Calu3 (cell line): Measurements from ENCODE around the gene FHIT. TPM values are rescaled to one million over a fixed set of nuclear protein-coding genes. Genes with fewer than 3 reads are reported as not detected.

ENCODE experiments used
- BruUV-seq: library from RNA; stranded (reverse); fragments of 400-500 nt; replicated peaks from 2 replicates; lab custom pipeline; 2021; lab: Mats Ljungman, UMichigan
- CTCF ChIA-PET: fragments of 300-600 bp; sonication (Branson Sonifier 250); formaldehyde crosslinking; loops from one replicate; lab custom pipeline; 2022; ENCODE audit warnings: antibody characterized with exemption; lab: Charles Lee
- DNase-seq: peaks from one replicate; pipeline ENCODE4 v3.0.0; 2022
- H3K27ac Mint-ChIP-seq: one replicate; pipeline ENCODE4 v1.8.0; 2022; ENCODE audit warnings: mixed read lengths; ENCODE audit not compliant: unreplicated experiment
- H3K27me3 Mint-ChIP-seq: one replicate; pipeline ENCODE4 v1.8.0; 2022; ENCODE audit warnings: mixed read lengths; ENCODE audit not compliant: unreplicated experiment
- H3K36me3 Mint-ChIP-seq: one replicate; pipeline ENCODE4 v1.8.0; 2022; ENCODE audit warnings: mild to moderate bottlenecking, moderate library complexity, mixed read lengths; ENCODE audit not compliant: insufficient read depth, unreplicated experiment
- H3K4me1 Mint-ChIP-seq: one replicate; pipeline ENCODE4 v1.8.0; 2022; ENCODE audit warnings: mild to moderate bottlenecking, low read depth, mixed read lengths; ENCODE audit not compliant: unreplicated experiment
- H3K4me3 Mint-ChIP-seq: one replicate; pipeline ENCODE4 v1.8.0; 2022; ENCODE audit warnings: mild to moderate bottlenecking, low read depth, moderate library complexity, mixed read lengths; ENCODE audit not compliant: unreplicated experiment
- H3K9me3 Mint-ChIP-seq: one replicate; pipeline ENCODE4 v1.8.0; 2022; ENCODE audit warnings: low read depth, mixed read lengths; ENCODE audit not compliant: unreplicated experiment
- CTCF ChIP-seq: fragments of 200-600 bp; IDR thresholded peaks from one replicate; pipeline ENCODE4 v1.8.0; 2022; ENCODE audit warnings: antibody characterized with exemption; ENCODE audit not compliant: unreplicated experiment
- intact Hi-C: fragments of 100-400 bp; cut with micrococcal nuclease; formaldehyde crosslinking; loops from one replicate; pipeline ENCODE4 v1.10.0; 2022; ENCODE audit not compliant: unreplicated experiment
- total RNA-seq: library from RNA; stranded (reverse); gene quantifications from 2 replicates; pipeline ENCODE4 v1.2.3, GENCODE V29; 2022

The FHIT gene
- total RNA-seq, 1 experiment from 2014 or later, result 6.2 TPM

- H3K4me3 Mint-ChIP-seq, result no peak overlapping the region
- no peak for TF ChIP-seq CTCF
- no peaks in the 10 kb centered on the region for H3K36me3 Mint-ChIP-seq
- H3K9me3 Mint-ChIP-seq, result peaks cover 24% of the 10 kb centered on the region
- CTCF ChIA-PET, result no interaction called here
- no peak overlapping the region for H3K27ac Mint-ChIP-seq
- DNase-seq, result no peak
- no peaks in the 10 kb centered on the region for H3K4me1 Mint-ChIP-seq
- no peaks in the 10 kb centered on the region for H3K27me3 Mint-ChIP-seq
- intact Hi-C loops, result no loop called here
- BruUV-seq, result no TSS peak
Measured at GRCh38 chr3:59953104-59953503, 1298.1 kb downstream of the FHIT start.

GRCh38 chr3:59949311-59949710 is 1301.9 kb downstream of the FHIT start:
- no TSS peak for BruUV-seq
- DNase-seq, result no peak
- H3K9me3 Mint-ChIP-seq, result peaks cover 16% of the 10 kb centered on the region
- intact Hi-C loops, result no loop called here
- CTCF ChIA-PET, result no interaction called here
- no peaks in the 10 kb centered on the region for H3K27me3 Mint-ChIP-seq
- H3K36me3 Mint-ChIP-seq, result no peaks in the 10 kb centered on the region
- no peak overlapping the region for H3K4me3 Mint-ChIP-seq
- no peak overlapping the region for H3K27ac Mint-ChIP-seq
- TF ChIP-seq CTCF, result no peak
- no peaks in the 10 kb centered on the region for H3K4me1 Mint-ChIP-seq

- CTCF ChIA-PET, result no interaction called here
- no peaks in the 10 kb centered on the region for H3K36me3 Mint-ChIP-seq
- no peak for DNase-seq
Measured at GRCh38 chr3:59946401-59946800, 1304.9 kb downstream of the FHIT start.

DNA sequence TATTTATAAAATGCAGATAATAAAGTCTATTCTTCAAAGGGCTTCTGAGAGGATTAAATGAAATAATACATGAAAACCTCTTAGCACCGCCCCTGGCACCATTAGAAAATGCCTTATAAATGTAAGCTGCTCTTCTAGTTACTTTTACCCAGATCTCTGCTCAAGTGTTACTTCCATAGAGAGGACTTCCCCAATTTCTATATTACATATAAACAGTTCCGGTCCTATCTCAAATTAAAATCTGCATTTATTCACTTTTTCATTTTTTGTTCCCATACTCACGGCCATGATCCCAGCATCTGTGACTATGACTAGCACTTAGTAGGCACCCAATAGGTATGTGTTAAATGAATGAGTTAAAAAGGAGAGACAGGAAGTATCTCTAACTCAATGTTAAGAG is 1310.5 kb downstream of the FHIT start:
- intact Hi-C loops, result no loop called here
- no peaks in the 10 kb centered on the region for H3K27me3 Mint-ChIP-seq
- DNase-seq, result no peak
- CTCF ChIA-PET, result no interaction called here
- no peak overlapping the region for H3K4me3 Mint-ChIP-seq
- no peak for TF ChIP-seq CTCF
- H3K4me1 Mint-ChIP-seq, result no peaks in the 10 kb centered on the region
- BruUV-seq, result no TSS peak
- H3K9me3 Mint-ChIP-seq, result peaks cover 6% of the 10 kb centered on the region
- no peak overlapping the region for H3K27ac Mint-ChIP-seq
- no peaks in the 10 kb centered on the region for H3K36me3 Mint-ChIP-seq

More at GRCh38 chr3:59946401-59946800, 1304.9 kb downstream of the FHIT start:
- intact Hi-C loops, result no loop called here
- H3K4me1 Mint-ChIP-seq, result no peaks in the 10 kb centered on the region
- H3K27ac Mint-ChIP-seq, result no peak overlapping the region
- no peak for TF ChIP-seq CTCF
- H3K9me3 Mint-ChIP-seq, result peaks cover 9% of the 10 kb centered on the region
- no peaks in the 10 kb centered on the region for H3K27me3 Mint-ChIP-seq
- no TSS peak for BruUV-seq
- no peak overlapping the region for H3K4me3 Mint-ChIP-seq
